SW 1271 (cell line): ENCODE data around the gene LCP1.

ENCODE experiments used
- DNase-seq, 2 experiments: peaks; one replicate each; lab custom pipeline; 2025; lab: John Stamatoyannopoulos, UW

Gene LCP1

GRCh38 chr13:46158222-46158621 is 23.8 kb downstream of the LCP1 start:
- DNase-seq: no peak

- DNase-seq: no peak
These were observed 27.7 kb downstream of the LCP1 start for GRCh38 chr13:46154136-46154801.

DNA sequence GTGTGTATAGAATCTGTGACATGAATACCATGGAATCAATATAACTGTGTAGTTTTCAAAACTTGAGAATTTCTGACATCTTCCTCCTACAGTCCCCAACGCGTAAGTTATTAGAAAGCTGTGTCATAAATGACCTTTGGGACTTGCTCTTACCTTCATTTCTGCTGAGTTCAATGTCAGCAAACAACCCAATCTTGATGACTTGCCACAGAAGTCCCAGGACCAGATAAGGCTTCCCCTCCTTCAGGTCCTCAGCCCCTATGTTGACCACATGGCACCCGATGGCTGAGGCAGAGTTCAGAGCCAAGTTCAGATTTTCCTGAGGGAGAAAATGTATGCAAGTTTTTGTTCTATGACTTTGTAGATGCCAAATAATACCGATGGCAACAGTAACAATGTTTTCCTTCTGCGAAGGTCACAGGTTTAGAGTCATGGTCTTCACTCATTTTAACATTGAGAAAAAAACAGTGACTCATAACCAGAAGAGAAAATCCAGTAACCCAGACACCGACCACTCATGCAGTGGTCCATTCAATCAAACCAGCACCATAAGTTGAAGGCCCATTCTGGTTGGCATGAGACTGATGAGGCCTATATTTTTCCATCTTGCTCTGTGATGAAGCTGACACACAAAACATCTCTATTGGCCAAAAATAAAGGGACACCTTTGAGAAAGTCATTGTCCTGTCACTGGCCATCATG is 29.2 kb downstream of the LCP1 start:
- DNase-seq: no peak

DNA sequence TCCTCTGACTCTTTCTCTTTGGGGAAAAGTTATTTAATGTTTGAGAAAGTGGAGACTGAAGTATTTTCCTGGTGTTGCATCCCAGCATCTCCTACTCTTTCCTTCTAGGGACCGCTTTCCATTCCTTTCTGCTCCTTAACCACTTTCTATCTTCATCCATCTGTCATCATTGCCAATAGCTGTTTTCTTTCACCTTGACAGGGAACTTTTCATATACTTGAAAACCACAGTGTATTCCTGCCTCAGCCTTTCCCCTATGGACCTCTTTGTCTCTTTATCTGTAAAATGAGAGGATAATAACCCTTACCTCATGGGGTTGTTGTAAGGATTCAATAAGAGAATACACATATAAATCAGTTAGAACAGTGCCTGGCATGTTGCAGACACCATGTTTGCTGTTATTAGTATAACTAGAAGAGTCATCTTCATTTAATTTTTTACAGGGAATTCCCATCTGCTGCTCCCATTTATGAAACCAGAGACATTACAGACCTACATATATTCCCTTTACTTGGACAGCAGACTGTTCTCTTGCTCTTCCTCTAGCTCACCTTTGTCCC is 31.8 kb downstream of the LCP1 start:
- no peak for DNase-seq

- no peak for DNase-seq
These were observed 32.5 kb downstream of the LCP1 start for GRCh38 chr13:46149272-46150133.

DNA sequence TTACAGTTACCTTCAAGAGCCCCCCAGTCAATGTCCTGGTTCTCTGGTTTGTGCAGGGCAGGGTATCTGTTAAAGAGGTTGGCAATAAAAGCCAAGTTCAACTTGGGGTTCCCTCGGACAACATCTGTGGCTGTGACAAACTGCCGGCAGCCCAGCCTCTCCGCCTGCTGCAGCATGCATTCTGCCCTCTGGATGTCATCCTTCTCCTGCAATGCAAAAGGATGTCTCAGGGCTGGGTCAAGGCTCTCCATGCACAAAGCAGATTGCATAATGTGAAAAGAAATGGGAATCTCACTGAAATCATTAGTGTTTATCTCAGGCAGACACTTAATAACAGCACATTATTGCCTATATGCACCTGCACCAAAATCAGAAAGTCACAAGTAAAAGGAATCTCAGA is 35.1 kb downstream of the LCP1 start:
- no peak for DNase-seq

DNA sequence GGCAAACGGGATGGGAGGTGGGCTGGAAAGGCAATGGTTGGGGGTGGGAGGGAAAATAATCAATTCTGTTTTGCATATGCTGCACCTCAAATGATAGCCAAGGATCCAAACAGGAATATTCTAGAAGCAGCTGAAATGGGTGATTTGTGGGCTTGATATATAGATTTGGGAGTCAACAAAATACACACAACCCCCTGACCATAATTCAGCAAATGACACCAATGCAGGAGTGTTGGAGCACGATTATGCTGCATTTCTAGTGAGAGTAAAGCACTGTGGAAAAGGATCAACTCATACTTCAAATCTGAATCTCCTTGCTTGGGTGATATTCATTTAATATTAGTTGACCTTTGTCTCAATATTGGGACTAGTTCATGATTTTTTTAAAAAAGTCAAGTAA is 36.0 kb downstream of the LCP1 start:
- DNase-seq: no peak

DNA sequence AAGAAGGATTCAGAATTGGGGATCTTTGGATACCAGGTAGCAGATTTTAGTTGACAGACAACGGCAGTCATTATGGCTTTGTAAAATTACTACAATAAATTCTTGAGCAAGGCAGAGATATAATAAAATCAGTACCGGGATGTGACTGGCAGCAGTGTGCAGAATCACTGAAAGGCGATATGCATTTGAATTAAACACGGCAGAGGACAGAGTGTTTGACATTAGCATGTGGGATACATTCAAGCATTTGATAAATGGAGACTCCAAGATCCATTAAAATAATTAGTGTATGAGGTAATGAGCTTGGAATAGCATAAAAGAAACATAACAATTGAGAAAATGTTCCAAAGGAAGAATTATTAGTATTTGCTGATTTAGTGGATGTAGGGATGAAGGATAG is 36.8 kb downstream of the LCP1 start:
- DNase-seq: no peak

- DNase-seq: no peak
These were observed 38.7 kb downstream of the LCP1 start for GRCh38 chr13:46143184-46143701.

DNA sequence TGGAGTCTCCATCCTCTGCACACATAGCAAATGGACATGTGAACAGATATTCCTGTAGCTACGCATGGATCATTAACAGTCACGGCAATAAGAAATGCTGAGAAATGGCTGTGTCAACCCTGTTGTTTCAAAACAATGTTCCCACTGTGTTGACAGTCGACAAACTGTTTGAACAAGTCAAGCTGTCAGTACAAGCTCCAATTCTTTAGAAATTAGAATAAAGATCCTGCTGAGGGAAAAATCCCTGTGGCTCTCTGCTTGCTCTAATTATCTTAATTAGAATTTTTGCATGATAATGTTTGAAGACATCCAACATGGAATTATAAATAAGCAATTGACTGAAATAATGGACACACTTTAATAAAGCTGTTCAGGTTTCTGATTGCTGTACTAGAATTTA is 39.2 kb downstream of the LCP1 start:
- no peak for DNase-seq

GRCh38 chr13:46140044-46140443 is 41.9 kb downstream of the LCP1 start:
- no peak for DNase-seq

DNA sequence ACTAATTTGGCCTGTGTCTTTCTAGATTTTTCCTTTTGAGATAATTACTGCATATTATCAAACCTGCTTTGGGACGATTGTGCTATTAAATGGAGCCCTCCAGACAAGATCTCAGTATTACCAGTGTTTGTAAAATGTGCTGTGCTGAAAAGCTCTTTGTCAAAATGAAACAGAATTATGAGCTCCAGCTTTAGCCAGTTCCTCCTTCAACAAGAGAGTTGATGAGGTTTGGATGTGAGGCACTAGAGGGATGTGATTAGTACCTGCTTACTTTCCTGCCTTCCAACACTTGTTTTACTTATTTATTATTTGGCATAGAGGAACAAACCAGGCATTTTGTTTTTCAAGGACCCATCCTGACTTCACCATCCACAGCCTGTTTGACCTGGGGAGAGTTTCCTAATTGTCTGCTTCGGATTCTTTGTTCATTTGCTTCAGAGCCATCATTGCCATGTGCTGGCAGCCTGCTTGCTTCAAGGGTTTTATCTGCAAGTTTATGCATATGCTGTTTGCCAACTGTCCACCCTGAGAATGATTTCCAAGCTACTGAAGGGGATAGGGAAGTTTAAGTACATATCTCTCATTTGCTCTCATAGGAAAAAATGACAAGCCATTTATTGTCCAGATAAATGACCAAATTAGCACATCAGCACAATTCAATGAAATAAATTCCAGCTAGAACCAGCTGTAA is 44.2 kb downstream of the LCP1 start:
- DNase-seq: no peak

DNA sequence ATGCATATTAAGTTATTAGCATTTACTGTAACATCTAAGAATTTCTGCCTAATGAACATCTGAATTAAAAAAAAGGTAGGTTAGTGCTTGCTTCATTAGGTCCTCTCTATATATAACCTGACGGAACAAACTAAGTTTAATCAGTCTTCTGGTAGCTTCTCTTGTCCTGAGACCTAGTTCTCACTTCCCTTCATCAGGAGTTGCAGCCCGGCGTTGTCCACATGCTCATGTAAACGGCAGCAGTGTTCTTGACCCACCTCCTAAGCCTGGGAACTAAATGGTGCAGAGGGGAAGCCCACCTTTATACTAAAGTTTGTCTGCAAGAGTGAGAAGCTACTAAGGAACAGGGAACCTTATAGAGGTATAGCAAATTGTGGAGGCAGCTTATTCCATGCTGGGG is 45.3 kb downstream of the LCP1 start:
- DNase-seq: no peak

- DNase-seq: no peak
These were observed 46.9 kb downstream of the LCP1 start for GRCh38 chr13:46134961-46135522.

- DNase-seq: no peak
These were observed 47.5 kb downstream of the LCP1 start for GRCh38 chr13:46134494-46134893.

- no peak for DNase-seq
These were observed 49.9 kb downstream of the LCP1 start for GRCh38 chr13:46132109-46132508.

- DNase-seq: no peak
These were observed 50.3 kb downstream of the LCP1 start for GRCh38 chr13:46131705-46132104.

- no peak for DNase-seq
These were observed 51.9 kb downstream of the LCP1 start for GRCh38 chr13:46129955-46130618.

- DNase-seq: no peak
These were observed 52.9 kb downstream of the LCP1 start for GRCh38 chr13:46129124-46129523.

DNA sequence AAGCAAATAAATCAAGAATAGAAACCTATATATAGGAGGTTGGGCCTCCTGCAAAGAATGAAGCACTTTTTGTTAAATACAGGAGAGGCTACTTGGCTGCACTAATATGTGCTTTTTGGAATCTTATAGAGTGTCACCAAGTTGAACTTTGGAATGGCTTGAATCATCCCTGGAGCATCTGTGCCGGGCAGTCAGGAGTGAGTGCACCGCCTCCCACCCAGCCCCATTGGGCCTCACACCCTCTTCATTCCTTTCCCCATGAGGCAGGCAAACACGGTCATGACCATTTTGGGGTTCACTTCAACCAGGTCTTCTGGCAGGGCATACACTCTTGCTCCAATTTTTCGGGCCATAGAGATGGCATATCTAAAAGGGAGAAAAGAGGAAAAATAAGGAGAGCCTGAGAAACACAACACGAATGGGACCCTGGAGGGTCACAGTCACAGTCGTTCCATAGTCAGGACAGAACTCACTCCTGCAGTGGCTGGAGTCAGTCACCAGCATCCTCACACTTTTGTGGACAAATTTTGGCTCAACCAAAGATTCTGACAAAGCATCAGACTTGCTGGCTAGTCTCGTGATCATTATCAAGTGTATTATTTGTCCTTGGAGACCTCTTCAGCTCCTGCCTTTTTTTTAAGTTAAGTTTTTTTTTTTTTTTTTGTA is 54.5 kb downstream of the LCP1 start:
- no peak for DNase-seq
